ENCODE results near the gene AUTS2.
A peak's percentile ranks its signal among the peaks of the same experiment; 100 is the strongest.

AUTS2 gene

GRCh38 chr7:69811476-69812308 is 213.4 kb downstream of the AUTS2 start:
- ChIA-PET CTCF (no interaction called here), POLR2A (no interaction called here)
- DNase-seq (ENCODE audit: low read depth, low spot score) = no peak
- TF ChIP-seq, protein P1, sequence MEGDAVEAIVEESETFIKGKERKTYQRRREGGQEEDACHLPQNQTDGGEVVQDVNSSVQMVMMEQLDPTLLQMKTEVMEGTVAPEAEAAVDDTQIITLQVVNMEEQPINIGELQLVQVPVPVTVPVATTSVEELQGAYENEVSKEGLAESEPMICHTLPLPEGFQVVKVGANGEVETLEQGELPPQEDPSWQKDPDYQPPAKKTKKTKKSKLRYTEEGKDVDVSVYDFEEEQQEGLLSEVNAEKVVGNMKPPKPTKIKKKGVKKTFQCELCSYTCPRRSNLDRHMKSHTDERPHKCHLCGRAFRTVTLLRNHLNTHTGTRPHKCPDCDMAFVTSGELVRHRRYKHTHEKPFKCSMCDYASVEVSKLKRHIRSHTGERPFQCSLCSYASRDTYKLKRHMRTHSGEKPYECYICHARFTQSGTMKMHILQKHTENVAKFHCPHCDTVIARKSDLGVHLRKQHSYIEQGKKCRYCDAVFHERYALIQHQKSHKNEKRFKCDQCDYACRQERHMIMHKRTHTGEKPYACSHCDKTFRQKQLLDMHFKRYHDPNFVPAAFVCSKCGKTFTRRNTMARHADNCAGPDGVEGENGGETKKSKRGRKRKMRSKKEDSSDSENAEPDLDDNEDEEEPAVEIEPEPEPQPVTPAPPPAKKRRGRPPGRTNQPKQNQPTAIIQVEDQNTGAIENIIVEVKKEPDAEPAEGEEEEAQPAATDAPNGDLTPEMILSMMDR (IDR thresholded peaks at IDR 0.05; ENCODE audit: insufficient read depth, low read length, missing control alignments) = no peak
- no peak overlapping the region for H3K4me3 ChIP-seq (ENCODE audit: low read depth, low read length)

DNA sequence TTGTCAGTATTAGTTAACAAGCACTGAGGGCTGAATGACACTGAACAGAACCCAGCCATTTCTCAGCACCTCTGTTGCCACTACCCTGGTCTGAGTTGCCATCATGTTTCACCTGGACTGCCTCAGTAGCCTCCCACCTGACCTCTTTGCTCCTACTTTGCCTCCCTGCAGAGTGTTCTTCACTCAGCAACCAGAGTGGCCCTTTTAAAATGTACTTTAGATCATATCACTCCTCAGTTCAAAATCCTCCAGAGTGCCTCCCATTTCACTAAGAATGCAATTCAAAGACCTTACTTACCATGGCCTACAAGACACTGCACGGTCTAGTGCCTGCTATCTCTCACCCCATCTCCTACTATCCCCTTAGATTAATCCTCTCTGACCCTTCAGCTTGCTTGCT is 214.5 kb downstream of the AUTS2 start:
- CTCF ChIA-PET = no interaction called here
- TF ChIP-seq, protein P1 (IDR thresholded peaks at IDR 0.05; ENCODE audit: insufficient read depth, low read length, missing control alignments) = no peak
- no peak for DNase-seq (ENCODE audit: low read depth, low spot score)
- POLR2A ChIA-PET = no interaction called here
- no peak overlapping the region for H3K4me3 ChIP-seq (ENCODE audit: low read depth, low read length)

- TF ChIP-seq, protein P1 (IDR thresholded peaks at IDR 0.05; ENCODE audit: insufficient read depth, low read length, missing control alignments) = no peak
- H3K4me3 ChIP-seq (ENCODE audit: low read depth, low read length) = no peak overlapping the region
- DNase-seq (ENCODE audit: low read depth, low spot score) = no peak
- ChIA-PET POLR2A (no interaction called here), CTCF (interaction anchor here (0.7 to 1.2 kb wide), 2 partner anchors 11 to 32 kb away, joined by 3 read pairs; no protein-coding TSS in a partner anchor)
Measured at GRCh38 chr7:69813637-69814240, 215.5 kb downstream of the AUTS2 start.

- peak; percentile 31 for DNase-seq (ENCODE audit: low read depth, low spot score)
- ChIA-PET POLR2A (no interaction called here), CTCF (interaction anchor here (0.7 to 1.2 kb wide), 2 partner anchors 12 to 31 kb away, joined by 3 read pairs; no protein-coding TSS in a partner anchor)
- no peak overlapping the region for H3K4me3 ChIP-seq (ENCODE audit: low read depth, low read length)
- TF ChIP-seq, protein P1 (IDR thresholded peaks at IDR 0.05; ENCODE audit: insufficient read depth, low read length, missing control alignments) = no peak
Measured at GRCh38 chr7:69814421-69814962, 216.2 kb downstream of the AUTS2 start.

DNA sequence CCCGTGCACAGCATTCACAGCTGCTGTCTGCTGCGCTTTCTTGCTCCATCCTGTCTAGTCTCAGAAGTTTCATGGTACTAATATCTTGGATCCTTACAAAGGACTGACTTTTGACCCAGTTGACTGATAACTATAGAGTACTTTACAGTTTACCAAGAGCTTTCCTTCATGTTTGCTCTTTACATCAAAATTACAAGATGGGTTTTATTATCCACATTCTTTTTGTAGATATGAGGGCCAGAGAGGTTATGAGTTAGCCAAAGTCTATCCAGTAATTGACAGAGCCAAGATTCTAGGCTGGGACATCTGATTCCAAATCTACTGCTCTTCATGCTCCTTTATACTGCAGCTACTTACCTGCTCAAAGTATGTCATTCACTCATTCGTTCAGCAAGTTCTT is 218.2 kb downstream of the AUTS2 start:
- ChIA-PET CTCF (interaction anchor here (1.5 kb wide), 1 partner anchor 116 kb away, joined by 4 read pairs; no protein-coding TSS in a partner anchor), POLR2A (interaction anchor here (1.2 kb wide), 1 partner anchor 8 kb away, joined by 3 read pairs; no protein-coding TSS in a partner anchor)
- DNase-seq (ENCODE audit: low read depth, low spot score) = no peak
- TF ChIP-seq, protein P1 (IDR thresholded peaks at IDR 0.05; ENCODE audit: insufficient read depth, low read length, missing control alignments) = no peak
- no peak overlapping the region for H3K4me3 ChIP-seq (ENCODE audit: low read depth, low read length)

DNA sequence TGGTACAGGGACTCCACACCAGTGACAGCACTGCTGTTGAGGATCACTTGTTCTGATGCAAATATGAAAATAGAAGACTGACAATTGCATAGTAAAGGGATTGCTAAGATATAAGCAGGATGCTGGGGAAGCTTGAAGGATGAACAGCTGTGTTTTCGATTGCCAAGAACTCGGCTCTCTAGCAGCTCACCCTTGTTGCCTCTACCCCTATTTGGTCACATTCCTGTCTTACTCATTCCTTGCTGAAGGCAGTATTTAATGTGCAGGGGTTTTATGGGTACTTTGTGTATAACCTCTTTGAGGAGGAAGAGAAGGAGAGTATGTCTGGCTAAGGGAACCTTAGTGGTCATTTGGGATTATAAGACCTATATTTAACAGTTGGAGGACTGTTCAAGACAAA is 218.8 kb downstream of the AUTS2 start:
- TF ChIP-seq, protein P1 (IDR thresholded peaks at IDR 0.05; ENCODE audit: insufficient read depth, low read length, missing control alignments) = no peak

More for the DNA sequence above, 218.8 kb downstream of the AUTS2 start:
- H3K4me3 ChIP-seq (ENCODE audit: low read depth, low read length) = no peak overlapping the region
- POLR2A ChIA-PET = interaction anchor here (1.2 kb wide), 1 partner anchor 8 kb away, joined by 3 read pairs; no protein-coding TSS in a partner anchor
- peak; percentile 79 for DNase-seq (ENCODE audit: low read depth, low spot score)
- CTCF ChIA-PET = interaction anchor here (1.5 kb wide), 1 partner anchor 115 kb away, joined by 4 read pairs; no protein-coding TSS in a partner anchor
